KMS-11 (cell line): ENCODE results near the gene NAB1.

ENCODE experiments used
- H2AFZ ChIP-seq: fragments of 200-600 bp; sonication (generic); 2 replicates; pipeline ENCODE4 v1.6.1; 2016; ENCODE audit warnings: antibody characterized with exemption, mixed run types, low read depth
- H3K27ac ChIP-seq: fragments of 200-600 bp; sonication (generic); 2 replicates; pipeline ENCODE4 v1.6.1; 2016; ENCODE audit warnings: mild to moderate bottlenecking, mixed run types
- H3K27me3 ChIP-seq: fragments of 200-600 bp; sonication (generic); 2 replicates; pipeline ENCODE4 v1.6.1; 2017; ENCODE audit warnings: mild to moderate bottlenecking, low read depth, mixed run types, moderate library complexity; ENCODE audit not compliant: insufficient read depth
- H3K36me3 ChIP-seq: fragments of 200-600 bp; sonication (generic); 2 replicates; pipeline ENCODE4 v1.6.1; 2017; ENCODE audit warnings: mild to moderate bottlenecking, mixed run types; ENCODE audit not compliant: insufficient read depth
- H3K4me1 ChIP-seq: fragments of 200-600 bp; sonication (generic); 2 replicates; pipeline ENCODE4 v1.6.1; 2016; ENCODE audit warnings: mild to moderate bottlenecking, low read depth, mixed run types; ENCODE audit not compliant: poor library complexity, severe bottlenecking
- H3K4me2 ChIP-seq: fragments of 200-600 bp; sonication (generic); 2 replicates; pipeline ENCODE4 v1.7.0; 2016; ENCODE audit warnings: mild to moderate bottlenecking, mixed run types
- H3K4me3 ChIP-seq: fragments of 200-600 bp; sonication (generic); IDR thresholded peaks from 2 replicates; pipeline ENCODE4 v1.6.1; 2017; ENCODE audit warnings: low read depth, low read length, mixed read lengths; ENCODE audit not compliant: insufficient read depth
- H3K79me2 ChIP-seq: fragments of 200-600 bp; sonication (generic); 2 replicates; pipeline ENCODE4 v1.6.1; 2016; ENCODE audit warnings: low read depth, mixed run types; ENCODE audit not compliant: insufficient read depth
- H3K9ac ChIP-seq: fragments of 200-600 bp; sonication (generic); 2 replicates; pipeline ENCODE4 v1.6.1; 2016; ENCODE audit warnings: mild to moderate bottlenecking, mixed run types
- H4K20me1 ChIP-seq: fragments of 200-600 bp; sonication (generic); 2 replicates; pipeline ENCODE4 v1.6.1; 2016; ENCODE audit warnings: mild to moderate bottlenecking, mixed run types; ENCODE audit not compliant: insufficient read depth
- TF ChIP-seq, protein P1 (sequence below): fragments of 200-600 bp; sonication (generic); conservative IDR thresholded peaks from 2 replicates; pipeline ENCODE4 v1.6.1; 2017; ENCODE audit warnings: low read depth, mild to moderate bottlenecking, antibody characterized with exemption, low read length, moderate library complexity, mixed read lengths

The NAB1 gene

DNA sequence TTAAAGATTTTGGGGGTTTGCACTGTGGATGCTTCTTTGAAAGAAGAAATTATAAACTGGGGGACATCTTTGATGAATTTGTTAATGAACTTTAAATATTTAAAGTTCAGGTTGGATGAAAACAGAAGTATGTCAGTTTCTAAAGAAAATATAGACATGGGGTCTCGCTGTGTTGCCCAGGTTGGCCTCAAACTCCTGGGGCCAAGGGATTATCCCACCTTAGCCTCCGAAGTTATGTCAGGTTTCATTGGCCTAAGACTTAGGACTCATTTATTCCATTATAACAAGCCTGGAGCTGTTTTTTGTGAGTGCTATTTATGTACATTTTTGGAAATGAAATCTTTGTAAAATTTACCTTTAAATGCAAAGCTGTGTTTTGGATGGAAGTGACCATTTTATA lies 2.5 kb downstream of the NAB1 start:
- Histone ChIP-seq H3K4me2 (peak overlapping the region; percentile 90), H3K4me3 (no peak overlapping the region), H3K9ac (no peak overlapping the region), H4K20me1 (no peaks in the 10 kb centered on the region), H3K27ac (no peak overlapping the region), H3K36me3 (no peaks in the 10 kb centered on the region), H3K79me2 (peaks cover 43% of the 10 kb centered on the region), H3K4me1 (peaks cover 21% of the 10 kb centered on the region), H3K27me3 (no peaks in the 10 kb centered on the region), H2AFZ (no peak overlapping the region)
- TF ChIP-seq, protein P1, sequence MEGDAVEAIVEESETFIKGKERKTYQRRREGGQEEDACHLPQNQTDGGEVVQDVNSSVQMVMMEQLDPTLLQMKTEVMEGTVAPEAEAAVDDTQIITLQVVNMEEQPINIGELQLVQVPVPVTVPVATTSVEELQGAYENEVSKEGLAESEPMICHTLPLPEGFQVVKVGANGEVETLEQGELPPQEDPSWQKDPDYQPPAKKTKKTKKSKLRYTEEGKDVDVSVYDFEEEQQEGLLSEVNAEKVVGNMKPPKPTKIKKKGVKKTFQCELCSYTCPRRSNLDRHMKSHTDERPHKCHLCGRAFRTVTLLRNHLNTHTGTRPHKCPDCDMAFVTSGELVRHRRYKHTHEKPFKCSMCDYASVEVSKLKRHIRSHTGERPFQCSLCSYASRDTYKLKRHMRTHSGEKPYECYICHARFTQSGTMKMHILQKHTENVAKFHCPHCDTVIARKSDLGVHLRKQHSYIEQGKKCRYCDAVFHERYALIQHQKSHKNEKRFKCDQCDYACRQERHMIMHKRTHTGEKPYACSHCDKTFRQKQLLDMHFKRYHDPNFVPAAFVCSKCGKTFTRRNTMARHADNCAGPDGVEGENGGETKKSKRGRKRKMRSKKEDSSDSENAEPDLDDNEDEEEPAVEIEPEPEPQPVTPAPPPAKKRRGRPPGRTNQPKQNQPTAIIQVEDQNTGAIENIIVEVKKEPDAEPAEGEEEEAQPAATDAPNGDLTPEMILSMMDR, result no peak

DNA sequence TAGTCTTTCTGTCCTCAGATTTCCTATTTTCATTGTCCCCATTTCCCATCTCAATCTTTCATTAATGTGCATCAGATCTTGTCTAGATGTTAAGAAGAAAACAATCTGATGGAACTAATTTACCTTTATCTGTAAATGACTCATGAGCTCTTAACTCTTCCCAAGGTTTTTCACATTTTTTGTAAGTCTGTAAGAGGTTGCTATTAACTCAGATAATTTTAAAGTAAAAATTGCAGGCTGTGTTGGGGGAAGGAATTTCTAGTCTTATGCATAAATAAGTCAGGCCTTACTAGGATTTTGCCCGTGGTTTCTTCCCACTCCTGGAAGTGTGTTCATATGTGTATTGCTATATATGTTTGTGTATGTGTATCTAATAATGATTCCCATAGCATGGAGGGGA lies 4.3 kb downstream of the NAB1 start:
- Histone ChIP-seq H3K36me3 (no peaks in the 10 kb centered on the region), H3K4me2 (no peak overlapping the region), H2AFZ (no peak overlapping the region), H3K4me1 (peaks cover 17% of the 10 kb centered on the region), H3K4me3 (no peak overlapping the region), H3K27ac (no peak overlapping the region), H3K9ac (no peak overlapping the region), H4K20me1 (no peaks in the 10 kb centered on the region), H3K79me2 (peaks cover 43% of the 10 kb centered on the region), H3K27me3 (no peaks in the 10 kb centered on the region)
- TF ChIP-seq, protein P1, result no peak

DNA sequence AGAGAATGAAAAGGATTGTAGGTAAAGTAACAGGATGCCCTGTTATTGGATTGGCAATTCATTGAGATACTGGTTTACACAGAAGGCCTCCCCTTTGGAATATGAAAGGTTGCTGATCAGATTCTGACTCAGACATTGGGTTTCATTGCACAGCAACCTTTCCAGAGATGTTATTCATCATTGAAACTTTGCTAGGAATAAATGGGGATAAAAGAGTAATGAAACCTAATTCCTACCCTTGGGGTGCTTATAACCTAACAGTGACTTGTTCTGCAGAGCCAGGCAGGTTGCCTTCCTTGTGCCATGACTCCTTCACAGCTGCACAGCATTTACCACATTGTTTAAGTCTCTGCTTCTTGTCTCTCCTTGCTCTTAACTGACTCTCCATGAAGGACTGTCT lies 5.0 kb downstream of the NAB1 start:
- Histone ChIP-seq H3K27me3 (no peaks in the 10 kb centered on the region), H4K20me1 (no peaks in the 10 kb centered on the region), H3K4me3 (no peak overlapping the region), H2AFZ (no peak overlapping the region), H3K4me2 (no peak overlapping the region), H3K9ac (no peak overlapping the region), H3K79me2 (peaks cover 43% of the 10 kb centered on the region), H3K4me1 (peaks cover 17% of the 10 kb centered on the region), H3K27ac (no peak overlapping the region), H3K36me3 (no peaks in the 10 kb centered on the region)
- TF ChIP-seq, protein P1, result no peak

DNA sequence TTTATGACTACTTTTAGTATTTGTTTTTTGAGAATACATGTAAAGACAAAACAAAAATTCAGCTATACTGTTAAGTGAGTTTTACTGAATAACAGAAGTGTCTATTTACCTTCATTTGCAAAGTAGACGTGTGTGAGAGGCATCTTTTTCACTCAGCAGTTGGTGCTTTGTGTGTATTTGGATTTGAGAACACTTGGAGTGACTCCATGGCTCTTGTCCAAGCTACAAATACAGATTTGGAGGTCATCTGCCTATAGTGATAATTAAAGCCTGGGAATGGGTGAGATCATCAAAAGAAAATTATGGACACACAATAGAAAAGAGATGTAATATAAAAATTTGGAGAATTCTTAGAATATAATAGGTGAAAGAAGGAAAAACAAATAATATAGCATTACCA lies 6.2 kb downstream of the NAB1 start:
- H2AFZ ChIP-seq, result no peak overlapping the region
- H3K79me2 ChIP-seq, result peaks cover 42% of the 10 kb centered on the region
- H3K27ac ChIP-seq, result no peak overlapping the region
- TF ChIP-seq, protein P1, result no peak
- H3K4me3 ChIP-seq, result no peak overlapping the region
- no peaks in the 10 kb centered on the region for H4K20me1 ChIP-seq
- H3K4me2 ChIP-seq, result no peak overlapping the region
- no peak overlapping the region for H3K9ac ChIP-seq
- H3K4me1 ChIP-seq, result peaks cover 17% of the 10 kb centered on the region
- H3K36me3 ChIP-seq, result no peaks in the 10 kb centered on the region
- H3K27me3 ChIP-seq, result no peaks in the 10 kb centered on the region
